Trophoblast cell (in vitro differentiated cells and primary cell): Measurements from ENCODE around the gene ZNF831.

Source experiments
- DNase-seq, 2 donors: peaks; one replicate each; pipeline ENCODE4 v3.0.0-alpha.2; 2016
- H2AFZ ChIP-seq: 2 replicates; pipeline ENCODE4 v1.6.1; 2013; ENCODE audit warnings: low read length, moderate library complexity, mild to moderate bottlenecking; ENCODE audit not compliant: insufficient read depth, poor library complexity
- H2AK5ac ChIP-seq: 2 replicates; pipeline ENCODE4 v1.6.1; 2013; ENCODE audit warnings: mild to moderate bottlenecking, low read length
- H2BK120ac ChIP-seq: 2 replicates; pipeline ENCODE4 v1.6.1; 2013; ENCODE audit warnings: low read length, mild to moderate bottlenecking, moderate library complexity; ENCODE audit not compliant: insufficient read depth, poor library complexity
- H2BK12ac ChIP-seq: 2 replicates; pipeline ENCODE4 v1.6.1; 2013; ENCODE audit warnings: mild to moderate bottlenecking, low read length, moderate library complexity
- H2BK5ac ChIP-seq: 2 replicates; pipeline ENCODE4 v1.6.1; 2013; ENCODE audit warnings: low read length, low read depth, moderate library complexity, mild to moderate bottlenecking; ENCODE audit not compliant: poor library complexity
- H3K14ac ChIP-seq: 2 replicates; pipeline ENCODE4 v1.6.1; 2013; ENCODE audit warnings: mild to moderate bottlenecking, low read length
- H3K18ac ChIP-seq: 2 replicates; pipeline ENCODE4 v1.6.1; 2013; ENCODE audit warnings: mild to moderate bottlenecking, low read length
- H3K23ac ChIP-seq: 2 replicates; pipeline ENCODE4 v1.6.1; 2013; ENCODE audit warnings: low read length
- H3K27ac ChIP-seq: 2 replicates; pipeline ENCODE4 v1.5.1; 2013; ENCODE audit warnings: low read depth, mild to moderate bottlenecking, inconsistent platforms, low read length, moderate library complexity
- H3K27me3 ChIP-seq: 2 replicates; pipeline ENCODE4 v1.6.1; 2013; ENCODE audit warnings: inconsistent platforms, mild to moderate bottlenecking, low read length, moderate library complexity; ENCODE audit not compliant: insufficient read depth
- H3K36me3 ChIP-seq, 2 experiments: 1 replicate in 1 of 2; 2 replicates in 1 of 2; pipeline ENCODE4 v1.6.1; 2013; ENCODE audit warnings: low read length in 2 of 2, mild to moderate bottlenecking in 2 of 2, moderate library complexity in 1 of 2; ENCODE audit not compliant: insufficient read depth in 2 of 2, control insufficient read depth in 1 of 2
- H3K4ac ChIP-seq: 2 replicates; pipeline ENCODE4 v1.6.1; 2013; ENCODE audit warnings: low read depth, mild to moderate bottlenecking, low read length, moderate library complexity
- H3K4me1 ChIP-seq, 2 experiments: 1 replicate in 1 of 2; 2 replicates in 1 of 2; pipeline ENCODE4 v1.6.1; 2013; ENCODE audit warnings: low read length in 2 of 2, mild to moderate bottlenecking in 2 of 2, moderate library complexity in 1 of 2; ENCODE audit not compliant: insufficient read depth in 2 of 2, control insufficient read depth in 1 of 2
- H3K4me2 ChIP-seq: 2 replicates; pipeline ENCODE4 v1.6.1; 2013; ENCODE audit warnings: inconsistent platforms, mild to moderate bottlenecking, low read length, moderate library complexity
- H3K4me3 ChIP-seq: 2 replicates; pipeline ENCODE4 v1.5.1; 2013; ENCODE audit warnings: mild to moderate bottlenecking, low read depth, low read length, inconsistent platforms
- H3K79me1 ChIP-seq: one replicate; pipeline ENCODE4 v1.6.1; 2013; ENCODE audit warnings: low read length
- H3K79me2 ChIP-seq: 2 replicates; pipeline ENCODE4 v1.6.1; 2013; ENCODE audit warnings: low read length, mild to moderate bottlenecking; ENCODE audit not compliant: control insufficient read depth, insufficient read depth, poor library complexity
- H3K9ac ChIP-seq: 2 replicates; pipeline ENCODE4 v1.6.1; 2013; ENCODE audit warnings: mild to moderate bottlenecking, low read length
- H3K9me3 ChIP-seq: 2 replicates; pipeline ENCODE4 v1.6.1; 2013; ENCODE audit warnings: low read depth, mild to moderate bottlenecking, control low read depth, inconsistent platforms, low read length; ENCODE audit not compliant: insufficient read depth
- H4K12ac ChIP-seq: 2 replicates; pipeline ENCODE4 v1.6.1; 2013; ENCODE audit warnings: low read depth, mild to moderate bottlenecking, low read length, moderate library complexity
- H4K8ac ChIP-seq: 2 replicates; pipeline ENCODE4 v1.6.1; 2013; ENCODE audit warnings: low read depth, mild to moderate bottlenecking, low read length, moderate library complexity
- H4K91ac ChIP-seq: one replicate; pipeline ENCODE4 v1.6.1; 2013; ENCODE audit warnings: low read depth, mild to moderate bottlenecking, low read length, moderate library complexity
- WGBS: extraction: QIAGEN DNeasy Blood & Tissue Kit; methylation state at CpG from one replicate; pipeline ENCODE4 v1.1.7; 2013; ENCODE audit warnings: missing lambda C conversion rate; ENCODE audit not compliant: insufficient read length, insufficient coverage; ENCODE audit errors: extremely low coverage; 5-methylcytosine and 5-hydroxymethylcytosine counted together

Gene ZNF831

DNA sequence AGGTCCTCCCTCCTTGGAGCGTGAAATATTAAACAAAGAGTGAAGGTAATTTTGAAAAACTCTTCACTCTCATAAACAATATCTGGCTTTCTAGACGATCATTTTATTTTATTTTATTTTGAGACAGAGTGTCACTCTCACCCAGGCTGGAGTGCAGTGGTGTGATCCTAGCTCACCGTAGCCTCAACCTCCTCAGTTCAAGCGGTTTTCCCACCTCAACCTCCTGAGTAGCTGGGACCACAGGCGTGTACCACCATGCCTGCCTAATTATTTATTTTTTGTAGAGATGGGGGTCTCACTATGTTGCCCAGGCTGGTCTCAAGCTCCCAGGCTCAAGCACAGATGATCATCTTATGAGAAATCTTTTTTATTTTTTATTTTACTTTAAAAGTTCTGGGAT, 16.4 kb downstream of the ZNF831 start:
- Histone ChIP-seq H2BK120ac (no peak overlapping the region), H3K23ac (no peak overlapping the region), H4K91ac (no peak overlapping the region), H2AK5ac (no peak overlapping the region), H3K4me1 (no peaks in the 10 kb centered on the region), H2AFZ (no peak overlapping the region), H3K27ac (no peak overlapping the region), H4K12ac (no peak overlapping the region), H4K8ac (no peak overlapping the region), H2BK12ac (no peak overlapping the region), H3K36me3 (no peaks in the 10 kb centered on the region), H3K4me2 (no peak overlapping the region), H3K9me3 (peaks cover 3% of the 10 kb centered on the region), H2BK5ac (no peak overlapping the region), H3K9ac (no peak overlapping the region), H3K14ac (no peak overlapping the region), H3K79me2 (no peaks in the 10 kb centered on the region), H3K79me1 (no peaks in the 10 kb centered on the region), H3K4me3 (no peak overlapping the region), H3K18ac (no peak overlapping the region), H3K27me3 (no peaks in the 10 kb centered on the region), H3K4ac (no peak overlapping the region)
- WGBS, result no CpG with 5 or more reads among the region's 5 CpGs
- DNase-seq, result no peak

DNA sequence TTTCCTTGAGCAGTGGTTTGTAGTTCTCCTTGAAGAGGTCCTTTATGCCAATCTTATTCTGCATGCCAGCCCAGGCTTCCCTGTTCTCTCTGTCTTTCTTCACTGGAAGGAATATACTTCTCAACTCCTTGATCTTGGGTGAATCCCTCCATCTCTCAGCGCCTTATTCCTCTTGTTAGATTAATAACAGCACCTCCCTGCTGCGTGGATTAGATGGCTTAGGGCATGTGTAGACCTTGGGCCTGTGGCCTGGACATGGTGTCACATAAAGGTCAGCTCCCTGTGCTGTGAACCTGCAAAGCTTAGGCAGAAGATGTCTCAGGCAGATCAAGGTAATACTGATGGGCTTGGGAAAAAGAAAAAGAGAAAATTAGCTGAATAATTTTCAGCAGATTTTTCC, 18.3 kb downstream of the ZNF831 start:
- no peaks in the 10 kb centered on the region for H3K79me2 ChIP-seq
- H2AK5ac ChIP-seq, result no peak overlapping the region
- no peak overlapping the region for H2AFZ ChIP-seq
- H3K79me1 ChIP-seq, result no peaks in the 10 kb centered on the region
- H3K36me3 ChIP-seq, result no peaks in the 10 kb centered on the region
- DNase-seq, result no peak
- no peak overlapping the region for H3K4me3 ChIP-seq
- no peak overlapping the region for H2BK5ac ChIP-seq
- H3K27me3 ChIP-seq, result no peaks in the 10 kb centered on the region
- H3K14ac ChIP-seq, result no peak overlapping the region
- no peaks in the 10 kb centered on the region for H3K4me1 ChIP-seq
- peaks cover 3% of the 10 kb centered on the region for H3K9me3 ChIP-seq
- no peak overlapping the region for H3K27ac ChIP-seq
- no peak overlapping the region for H3K18ac ChIP-seq
- H2BK120ac ChIP-seq, result no peak overlapping the region
- no peak overlapping the region for H3K9ac ChIP-seq
- no peak overlapping the region for H2BK12ac ChIP-seq
- WGBS, result no CpG with 5 or more reads among the region's 2 CpGs
- no peak overlapping the region for H3K23ac ChIP-seq
- no peak overlapping the region for H3K4me2 ChIP-seq
- no peak overlapping the region for H4K8ac ChIP-seq
- H4K12ac ChIP-seq, result no peak overlapping the region
- H4K91ac ChIP-seq, result no peak overlapping the region
- H3K4ac ChIP-seq, result no peak overlapping the region

DNA sequence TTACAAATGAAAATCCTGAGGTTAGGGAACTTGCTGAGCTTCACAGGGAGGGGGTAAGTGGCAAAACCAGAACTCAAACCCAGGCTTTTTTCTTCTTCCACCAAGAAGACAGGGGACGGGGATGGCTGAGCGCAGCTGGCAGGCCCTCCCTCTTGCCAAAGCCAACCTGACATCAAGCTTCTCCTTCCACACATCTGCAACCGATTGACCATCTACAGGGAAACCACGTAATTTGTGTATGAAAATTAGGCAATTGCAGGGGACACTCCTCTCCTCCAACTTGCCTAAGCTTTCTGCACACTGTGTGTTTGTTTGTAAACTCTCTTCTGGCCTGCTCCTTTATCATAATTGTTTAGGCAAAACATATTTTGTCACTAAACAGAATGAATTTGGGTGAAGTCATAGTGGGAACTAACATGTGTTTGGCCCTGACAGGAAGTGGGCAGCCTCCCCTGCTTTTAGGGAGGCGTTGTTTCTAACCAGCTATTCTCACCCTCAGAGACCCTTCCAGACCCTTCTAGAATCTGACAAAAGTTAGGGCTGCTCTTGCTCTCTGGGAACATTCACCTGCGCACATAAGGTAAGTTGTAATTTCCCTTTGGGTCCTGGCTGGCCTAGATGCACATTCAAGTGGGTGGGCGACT, 18.9 kb downstream of the ZNF831 start:
- Histone ChIP-seq H3K9ac (no peak overlapping the region), H2BK120ac (no peak overlapping the region), H3K4me2 (no peak overlapping the region), H3K4me3 (no peak overlapping the region), H3K27me3 (no peaks in the 10 kb centered on the region), H2AK5ac (no peak overlapping the region), H3K79me1 (no peaks in the 10 kb centered on the region), H3K79me2 (no peaks in the 10 kb centered on the region), H3K4me1 (no peaks in the 10 kb centered on the region), H4K8ac (no peak overlapping the region), H3K23ac (no peak overlapping the region), H2AFZ (no peak overlapping the region), H2BK12ac (no peak overlapping the region), H3K4ac (no peak overlapping the region), H2BK5ac (no peak overlapping the region), H3K36me3 (no peaks in the 10 kb centered on the region), H3K27ac (no peak overlapping the region), H3K14ac (no peak overlapping the region), H4K91ac (no peak overlapping the region), H3K9me3 (peaks cover 3% of the 10 kb centered on the region), H4K12ac (no peak overlapping the region), H3K18ac (no peak overlapping the region)
- no CpG with 5 or more reads among the region's 7 CpGs for WGBS
- no peak for DNase-seq

DNA sequence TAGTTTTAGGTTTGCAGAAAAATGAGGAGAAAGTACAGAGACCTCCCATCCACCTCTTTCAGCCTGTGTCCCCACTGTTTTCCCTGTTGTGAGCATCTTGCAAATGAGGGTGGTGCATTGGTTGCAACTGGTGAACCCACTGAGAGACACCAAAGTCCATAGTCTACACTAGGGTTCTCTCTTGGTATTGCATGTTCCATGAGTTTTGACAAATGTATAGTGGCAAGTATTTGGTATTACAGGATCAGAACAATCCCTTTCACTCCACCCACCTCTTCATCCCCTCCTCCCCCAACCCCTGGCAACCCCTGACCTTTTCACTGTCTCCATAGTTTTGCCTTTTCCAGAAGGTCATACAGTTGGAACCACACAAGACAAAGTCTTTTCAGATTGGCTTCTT, 20.1 kb downstream of the ZNF831 start:
- Histone ChIP-seq H3K27ac (no peak overlapping the region), H3K18ac (no peak overlapping the region), H2BK12ac (no peak overlapping the region), H4K91ac (no peak overlapping the region), H3K79me2 (no peaks in the 10 kb centered on the region), H2BK120ac (no peak overlapping the region), H4K12ac (no peak overlapping the region), H3K9ac (no peak overlapping the region), H3K4ac (no peak overlapping the region), H3K4me2 (no peak overlapping the region), H3K4me3 (peak overlapping the region; percentile 29), H3K27me3 (no peaks in the 10 kb centered on the region), H2AFZ (no peak overlapping the region), H3K79me1 (no peaks in the 10 kb centered on the region), H2AK5ac (no peak overlapping the region), H3K36me3 (no peaks in the 10 kb centered on the region), H3K9me3 (peaks cover 3% of the 10 kb centered on the region), H3K14ac (no peak overlapping the region), H3K4me1 (no peaks in the 10 kb centered on the region), H2BK5ac (no peak overlapping the region), H3K23ac (no peak overlapping the region), H4K8ac (no peak overlapping the region)
- no peak for DNase-seq
